Lung (tissue), 12 donors: Measurements from ENCODE around the gene OR12D3. TPM values are rescaled to one million over a fixed set of nuclear protein-coding genes. Genes with fewer than 3 reads are reported as not detected.
"Not testable (repeated sequence)": the region's sequence is repeated elsewhere in the genome, so short reads cannot be mapped to it uniquely, and the experiment has no call there.

Experiments
- ATAC-seq: fragments of 200-7000 bp; cut with Tn5 transposase; one replicate; pipeline ENCODE4 v1.9.1; 2020; ENCODE audit warnings: moderate number of reproducible peaks; ENCODE audit not compliant: insufficient read depth, low FRiP score
- DNase-seq, 3 donors: peaks; one replicate each; pipeline ENCODE4 v3.0.0-alpha.2; 2013 to 2017
- H3K27ac ChIP-seq, 2 donors: one replicate each; pipeline ENCODE4 v1.5.1; 2013; ENCODE audit warnings: mild to moderate bottlenecking in 2 of 2, moderate library complexity in 2 of 2, control low read depth in 1 of 2, inconsistent platforms in 1 of 2, low read depth in 1 of 2, low read length in 1 of 2
- H3K27me3 ChIP-seq, 3 donors: one replicate each; pipeline ENCODE4 v1.5.1; 2013; ENCODE audit warnings: low read length in 2 of 3; ENCODE audit not compliant: control insufficient read depth in 3 of 3, insufficient read depth in 3 of 3
- H3K36me3 ChIP-seq, 4 donors: one replicate each; pipeline ENCODE4 v1.5.1; 2013; ENCODE audit warnings: low read length in 4 of 4, mild to moderate bottlenecking in 1 of 4, moderate library complexity in 1 of 4; ENCODE audit not compliant: control insufficient read depth in 4 of 4, insufficient read depth in 4 of 4
- H3K4me1 ChIP-seq, 5 donors: one replicate each; pipeline ENCODE4 v1.5.1; 2013; ENCODE audit warnings: low read length in 5 of 5, mild to moderate bottlenecking in 2 of 5, moderate library complexity in 1 of 5; ENCODE audit not compliant: control insufficient read depth in 5 of 5, insufficient read depth in 5 of 5
- H3K4me3 ChIP-seq: one replicate; pipeline ENCODE4 v1.5.1; 2013; ENCODE audit warnings: mild to moderate bottlenecking, control low read depth, moderate library complexity
- H3K9ac ChIP-seq, 2 donors: one replicate each; pipeline ENCODE4 v1.5.1; 2013; ENCODE audit warnings: low read length in 2 of 2, control low read depth in 1 of 2; ENCODE audit not compliant: insufficient read depth in 1 of 2
- H3K9me3 ChIP-seq, 4 donors: one replicate each; pipeline ENCODE4 v1.5.1; 2013; ENCODE audit warnings: low read length in 3 of 4, mild to moderate bottlenecking in 1 of 4, moderate library complexity in 1 of 4; ENCODE audit not compliant: control insufficient read depth in 4 of 4, insufficient read depth in 3 of 4
- WGBS, 2 donors: extraction: QIAGEN DNeasy Blood & Tissue Kit; methylation state at CpG; one replicate each; pipeline ENCODE4 v1.1.7; 2013; 5-methylcytosine and 5-hydroxymethylcytosine counted together
- polyA plus RNA-seq, 2 donors: library from polyadenylated mRNA; stranded (reverse); fragments of 200-250 nt; gene quantifications; one replicate each; pipeline ENCODE4 v1.2.1, GENCODE V29; 2013
- total RNA-seq, 2 donors: library from RNA; depleted of rRNA in 1 of 2; stranded (reverse); fragments of >200 nt in 1 of 2; gene quantifications; one replicate each; pipeline ENCODE4 v1.2.1, GENCODE V29; 2014 to 2021
- TF ChIP-seq, protein P1 (sequence below): IDR thresholded peaks from 2 replicates; pipeline ENCODE4 v1.5.1; 2012; ENCODE audit warnings: mild to moderate bottlenecking; ENCODE audit errors: control extremely low read depth, extremely low read depth
- donor health status: control.
- donor health status: control.
- donor health status: Bipolar disorder and iron deficiency.
- donor health status: healthy.
- donor health status: DM: yes; HTN: yes; CAD: no.

OR12D3 gene
- total and polyA plus RNA-seq, 4 donors: not detected

GRCh38 chr6:29355603-29356002 is 19.5 kb downstream of the OR12D3 start:
- Histone ChIP-seq H3K9ac (no peak overlapping the region), H3K27me3 (peaks cover 0 to 3% (median 0%) of the 10 kb centered on the region in 3 donors), H3K4me1 (no peaks in the 10 kb centered on the region), H3K9me3 (peaks cover 0 to 3% (median 0%) of the 10 kb centered on the region in 4 donors), H3K27ac (no peak overlapping the region), H3K36me3 (no peaks in the 10 kb centered on the region), H3K4me3 (no peak overlapping the region)
- no peak for ATAC-seq
- 49 to 65% methylated on average over 1 of the region's 1 CpG for WGBS, 2 donors
- TF ChIP-seq, protein P1, sequence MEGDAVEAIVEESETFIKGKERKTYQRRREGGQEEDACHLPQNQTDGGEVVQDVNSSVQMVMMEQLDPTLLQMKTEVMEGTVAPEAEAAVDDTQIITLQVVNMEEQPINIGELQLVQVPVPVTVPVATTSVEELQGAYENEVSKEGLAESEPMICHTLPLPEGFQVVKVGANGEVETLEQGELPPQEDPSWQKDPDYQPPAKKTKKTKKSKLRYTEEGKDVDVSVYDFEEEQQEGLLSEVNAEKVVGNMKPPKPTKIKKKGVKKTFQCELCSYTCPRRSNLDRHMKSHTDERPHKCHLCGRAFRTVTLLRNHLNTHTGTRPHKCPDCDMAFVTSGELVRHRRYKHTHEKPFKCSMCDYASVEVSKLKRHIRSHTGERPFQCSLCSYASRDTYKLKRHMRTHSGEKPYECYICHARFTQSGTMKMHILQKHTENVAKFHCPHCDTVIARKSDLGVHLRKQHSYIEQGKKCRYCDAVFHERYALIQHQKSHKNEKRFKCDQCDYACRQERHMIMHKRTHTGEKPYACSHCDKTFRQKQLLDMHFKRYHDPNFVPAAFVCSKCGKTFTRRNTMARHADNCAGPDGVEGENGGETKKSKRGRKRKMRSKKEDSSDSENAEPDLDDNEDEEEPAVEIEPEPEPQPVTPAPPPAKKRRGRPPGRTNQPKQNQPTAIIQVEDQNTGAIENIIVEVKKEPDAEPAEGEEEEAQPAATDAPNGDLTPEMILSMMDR: no peak
- DNase-seq: no peak

DNA sequence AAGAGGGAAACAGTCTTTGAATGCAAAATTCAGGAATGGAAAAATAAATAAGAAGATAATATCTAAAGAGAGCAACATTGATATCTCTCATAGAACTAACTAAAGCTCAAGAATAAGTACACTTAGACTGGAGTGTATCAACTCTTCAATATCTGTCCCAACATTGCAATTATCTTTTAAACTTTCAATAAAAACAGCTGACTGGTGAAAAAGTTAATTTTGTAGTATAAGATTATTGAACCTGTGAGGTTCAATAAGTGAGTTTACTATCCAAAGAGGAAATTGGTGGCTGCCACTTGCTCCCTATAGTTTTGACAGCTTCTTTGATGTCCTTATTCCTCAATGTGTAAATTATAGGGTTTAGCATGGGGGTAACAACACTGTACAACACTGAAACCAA is 20.1 kb downstream of the OR12D3 start:
- Histone ChIP-seq H3K4me3 (no peak overlapping the region), H3K36me3 (no peaks in the 10 kb centered on the region), H3K27ac (no peak overlapping the region), H3K9ac (no peak overlapping the region), H3K27me3 (peaks cover 0 to 3% (median 0%) of the 10 kb centered on the region in 3 donors), H3K9me3 (peaks cover 0 to 3% (median 0%) of the 10 kb centered on the region in 4 donors), H3K4me1 (no peaks in the 10 kb centered on the region)
- DNase-seq (no peak), ATAC-seq (no peak)
- TF ChIP-seq, protein P1: no peak

DNA sequence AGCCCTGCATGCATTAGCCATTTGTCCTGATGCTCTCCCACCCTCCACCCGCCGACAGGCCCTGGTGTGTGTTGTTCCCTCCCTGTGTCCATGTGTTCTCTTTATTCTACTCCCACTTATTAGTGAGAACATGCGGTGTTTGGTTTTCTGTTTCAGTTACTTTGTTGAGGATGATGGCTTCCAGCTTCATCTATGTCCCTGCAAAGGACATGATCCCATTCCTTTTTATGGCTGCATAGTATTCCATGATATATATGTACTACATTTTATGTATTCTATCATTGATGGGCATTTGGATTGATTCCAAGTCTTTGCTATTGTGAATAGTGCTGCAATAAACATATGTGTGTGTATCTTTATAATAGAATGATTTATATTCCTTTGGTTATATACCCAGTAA is 25.7 kb downstream of the OR12D3 start:
- not testable (repeated sequence) for H3K9me3 ChIP-seq, H3K27ac ChIP-seq, H3K4me1 ChIP-seq, H3K27me3 ChIP-seq, ATAC-seq, H3K4me3 ChIP-seq, H3K9ac ChIP-seq, H3K36me3 ChIP-seq, DNase-seq
- 91 to 96% methylated on average over 3 of the region's 3 CpGs for WGBS, 2 donors

GRCh38 chr6:29345380-29345779 is 29.7 kb downstream of the OR12D3 start:
- TF ChIP-seq, protein P1: no peak
- Histone ChIP-seq H3K9ac (no peak overlapping the region), H3K4me1 (no peaks in the 10 kb centered on the region), H3K27me3 (no peaks in the 10 kb centered on the region), H3K4me3 (no peak overlapping the region), H3K36me3 (no peaks in the 10 kb centered on the region), H3K27ac (no peak overlapping the region), H3K9me3 (no peaks in the 10 kb centered on the region)
- ATAC-seq: no peak
- WGBS, 2 donors: 67 to 82% methylated on average over 3 of the region's 3 CpGs
- DNase-seq: no peak
